GM03348 (cell line): ENCODE results near the gene NR4A1.

Source experiments
- DNase-seq: peaks from one replicate; pipeline ENCODE4 v3.0.0; 2012; ENCODE audit warnings: low spot score

Gene NR4A1

DNA sequence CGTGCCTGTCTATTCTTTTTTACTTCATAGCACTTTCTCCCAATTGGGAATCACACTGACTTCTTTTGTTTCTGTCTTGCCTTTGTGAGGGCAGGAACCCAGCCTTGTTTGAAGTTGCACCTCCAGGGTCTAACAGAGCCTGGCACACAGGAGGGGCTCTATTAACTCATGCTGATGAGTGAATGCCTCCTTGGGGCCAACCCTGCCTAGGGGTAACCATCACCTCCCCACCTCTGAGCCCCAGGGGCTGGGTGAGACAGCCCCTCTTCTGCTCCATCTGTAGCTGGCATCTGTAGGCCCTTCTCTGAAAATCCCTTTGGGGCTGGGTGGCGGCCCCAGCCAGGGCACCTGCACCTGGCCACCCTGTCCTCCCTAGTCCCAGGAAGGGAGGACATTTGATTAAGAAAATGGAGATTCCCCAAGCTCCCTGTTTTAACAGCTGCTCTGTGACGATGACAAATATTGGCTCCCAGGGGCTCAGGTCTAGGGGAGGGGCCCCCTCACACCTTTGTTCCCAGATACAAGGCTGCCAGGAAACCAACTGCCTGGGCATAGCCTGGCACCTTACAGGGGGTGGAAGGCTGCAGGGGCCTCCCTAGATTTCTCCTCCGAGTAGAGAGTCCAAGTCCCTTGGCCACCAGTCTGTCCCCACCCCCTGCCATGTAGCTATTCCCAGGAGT, 32.7 kb upstream of the NR4A1 start:
- no peak for DNase-seq

DNA sequence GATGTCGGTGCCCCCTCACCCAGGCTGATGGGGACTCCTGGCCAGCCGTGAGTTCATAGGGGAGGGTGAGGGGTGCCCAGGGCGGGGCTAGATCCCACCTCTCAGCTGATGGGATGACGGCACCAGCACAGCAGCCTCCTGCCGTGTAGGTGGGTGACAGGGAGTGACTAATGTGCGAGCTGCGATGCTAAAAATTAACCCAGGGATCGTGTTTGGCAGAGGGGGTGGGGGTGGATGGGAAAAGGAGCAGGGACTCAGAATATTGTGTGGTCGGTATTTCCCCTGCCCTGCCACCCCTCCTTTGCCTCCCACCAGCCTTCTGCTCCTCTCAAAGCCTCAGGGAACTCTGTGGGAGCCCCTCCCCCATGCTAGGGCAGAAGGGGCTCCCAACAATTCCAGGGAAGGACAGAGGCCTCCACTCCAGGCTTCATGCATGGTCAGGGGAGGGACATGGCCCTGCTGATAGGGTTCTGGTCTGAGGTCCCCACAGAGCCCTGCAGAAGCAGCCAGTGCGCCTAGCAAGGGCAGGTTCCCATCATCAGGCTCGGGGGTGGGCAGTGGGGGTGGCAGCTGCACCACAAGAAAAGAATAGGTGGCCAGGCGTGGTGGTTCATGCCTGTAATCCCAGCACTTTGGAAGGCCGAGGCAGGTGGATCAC, 32.0 kb upstream of the NR4A1 start:
- DNase-seq: no peak

- DNase-seq: peak; percentile 70
Observed at GRCh38 chr12:52020539-52021336, 30.5 kb upstream of the NR4A1 start.

GRCh38 chr12:52022841-52023181, 28.4 kb upstream of the NR4A1 start:
- DNase-seq: no peak

- peak; percentile 95 for DNase-seq
Observed at GRCh38 chr12:52023182-52023975, 27.9 kb upstream of the NR4A1 start.

DNA sequence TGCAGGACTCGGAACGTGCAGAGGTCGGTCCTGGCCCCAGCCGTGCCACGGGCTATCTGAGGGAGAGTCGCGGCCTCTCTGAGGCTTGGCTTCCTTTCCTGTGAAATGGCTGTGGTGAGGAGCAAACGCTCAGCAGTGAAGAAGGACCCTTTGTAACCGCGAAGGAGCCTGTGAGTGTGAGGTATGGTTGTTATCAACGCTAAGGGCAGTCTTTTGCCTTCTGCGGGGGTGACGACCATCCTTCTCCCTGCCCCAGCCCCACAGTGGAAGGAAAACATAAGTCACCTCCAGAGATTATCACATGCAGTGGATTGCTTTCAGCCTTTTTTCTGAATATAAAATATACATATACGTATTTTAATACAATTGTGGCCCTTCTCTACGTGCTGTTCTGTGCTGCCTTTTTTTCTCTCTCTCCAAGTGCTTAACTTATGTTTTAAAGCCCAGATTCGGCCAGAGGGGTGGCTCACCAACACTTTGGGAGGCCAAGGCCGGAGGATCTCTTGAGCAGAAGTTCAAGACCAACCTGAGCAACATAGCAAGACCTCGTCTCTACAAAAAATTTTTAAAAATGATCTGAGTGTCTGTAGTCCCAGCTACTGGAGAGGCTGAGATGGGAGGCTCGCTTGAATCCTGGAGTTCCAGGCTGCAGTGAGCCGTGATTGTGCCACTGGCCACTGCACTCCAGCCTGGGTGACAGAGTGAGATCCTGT, 27.1 kb upstream of the NR4A1 start:
- no peak for DNase-seq

DNA sequence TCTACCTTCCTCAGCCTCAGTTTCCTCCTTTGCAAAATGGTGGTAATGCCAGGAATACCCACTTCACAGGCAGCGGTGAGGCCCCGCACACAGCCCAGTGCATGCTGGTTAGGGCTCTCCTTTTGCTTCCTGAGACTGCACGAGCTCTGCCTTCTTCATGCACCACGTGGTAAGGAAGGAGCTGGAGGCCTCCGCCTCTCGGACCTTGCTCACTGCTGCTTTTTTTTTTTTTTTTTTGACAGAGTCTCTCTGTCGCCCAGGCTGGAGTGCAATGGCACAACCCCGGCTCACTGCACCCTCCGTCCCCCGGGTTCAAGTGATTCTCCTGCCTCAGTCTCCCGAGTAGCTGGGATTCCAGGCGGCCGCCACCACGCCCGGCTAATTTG, 26.4 kb upstream of the NR4A1 start:
- DNase-seq: no peak

DNA sequence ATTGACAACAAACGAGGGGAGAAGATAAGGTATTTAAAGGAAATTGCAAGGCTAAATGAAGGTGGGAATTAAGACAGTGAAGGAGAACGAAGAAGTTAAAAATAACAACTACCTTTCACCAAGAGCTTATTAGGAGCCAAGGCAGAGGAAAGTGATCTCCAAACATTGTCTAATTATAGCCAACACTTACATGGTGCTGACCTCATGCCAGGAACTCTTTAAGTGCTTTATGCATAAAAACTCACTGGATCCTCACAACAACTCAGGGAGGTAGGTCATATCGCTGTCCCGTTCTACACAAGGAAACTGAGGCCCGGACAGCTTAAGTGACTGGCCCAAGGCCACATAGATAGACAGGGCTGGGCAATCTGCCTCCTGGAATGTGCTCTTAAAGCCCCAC, 25.0 kb upstream of the NR4A1 start:
- DNase-seq: no peak

- no peak for DNase-seq
Observed at GRCh38 chr12:52027085-52027843, 24.0 kb upstream of the NR4A1 start.

DNA sequence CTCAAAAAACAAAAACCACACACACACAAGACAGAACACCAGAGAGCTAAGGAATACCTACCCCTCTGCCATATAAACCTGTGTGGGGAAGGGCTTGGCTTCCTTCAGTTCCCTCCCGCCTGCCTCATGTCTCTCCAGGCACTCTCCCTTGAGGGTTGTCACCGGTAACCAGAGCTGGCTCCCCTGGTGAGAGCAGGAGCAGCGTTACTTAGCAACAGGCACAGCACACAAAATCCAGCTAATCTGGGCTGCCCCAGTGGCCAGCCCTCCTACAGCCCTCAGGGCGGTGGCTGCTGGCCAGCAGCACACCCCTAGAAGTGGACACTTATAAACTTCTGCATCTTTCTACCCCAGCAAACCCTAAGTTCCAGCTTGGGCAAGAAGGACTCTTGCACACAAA, 21.6 kb upstream of the NR4A1 start:
- DNase-seq: no peak

- peak; percentile 55 for DNase-seq
Observed at GRCh38 chr12:52032446-52032803, 18.8 kb upstream of the NR4A1 start.

DNA sequence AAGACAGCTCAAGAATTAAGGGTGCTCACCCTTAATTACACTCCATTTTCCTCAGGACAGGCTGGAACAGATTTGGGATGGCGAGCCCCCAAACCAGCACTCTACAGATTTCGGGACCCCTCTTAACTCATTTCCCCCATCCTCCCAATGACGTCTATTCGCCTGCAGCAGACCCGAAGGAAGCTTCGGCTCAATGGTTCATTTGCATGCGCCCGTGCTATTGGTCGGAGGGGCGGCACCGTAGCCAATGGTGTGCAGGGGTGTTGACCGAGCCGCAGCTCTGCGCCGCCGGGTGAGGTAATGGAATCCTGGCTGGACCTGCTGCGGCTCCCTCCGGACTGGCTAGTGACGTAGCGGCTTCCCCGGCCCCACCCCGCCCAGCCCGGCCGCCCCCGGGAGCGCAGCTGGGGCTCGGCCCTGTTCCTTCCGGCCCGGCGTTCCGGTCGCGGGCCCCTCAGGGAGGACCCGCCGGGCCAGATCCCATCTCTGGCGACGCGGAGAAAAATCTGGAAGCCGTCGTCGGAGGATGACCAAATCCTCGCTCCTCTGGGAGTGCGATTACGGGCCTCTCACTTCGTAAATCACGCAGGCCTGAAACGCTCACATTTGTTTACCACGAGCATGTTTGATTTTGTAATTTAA, 18.3 kb upstream of the NR4A1 start:
- peak; percentile 98 for DNase-seq

DNA sequence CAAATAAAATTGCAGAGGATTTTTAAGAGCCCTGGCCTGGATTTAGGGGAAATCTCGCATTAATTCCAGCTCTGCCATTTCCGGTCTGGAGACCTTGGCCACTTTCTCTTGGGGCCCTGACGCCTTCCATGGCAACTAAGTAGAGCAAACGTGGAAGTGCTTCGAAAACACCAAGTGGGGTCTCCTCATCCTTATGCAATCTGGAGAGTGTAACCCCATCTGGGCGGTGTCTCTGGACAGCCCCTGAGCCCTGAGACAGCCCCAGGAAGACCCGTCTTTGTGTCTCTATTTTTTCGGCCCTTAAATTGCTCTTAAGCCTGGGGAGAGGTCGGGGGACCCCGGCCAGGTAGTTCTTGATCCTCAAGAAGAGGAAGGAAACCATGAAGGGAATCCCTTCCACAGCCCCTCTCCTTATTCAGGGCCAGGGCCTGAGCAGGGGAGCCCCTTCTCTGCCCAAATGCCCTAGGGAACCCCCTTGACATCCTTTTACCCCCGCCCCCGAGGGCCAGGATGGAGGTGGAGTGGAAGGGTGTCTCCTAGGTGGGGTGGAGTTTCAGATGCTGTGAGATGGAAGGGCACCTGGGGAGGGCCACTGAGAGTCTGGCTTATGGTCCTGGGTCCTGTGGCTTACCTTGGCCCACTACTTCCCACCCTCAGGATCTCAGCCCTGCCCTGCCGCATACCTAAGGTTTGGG, 17.6 kb upstream of the NR4A1 start:
- DNase-seq: no peak

- DNase-seq: no peak
Observed at GRCh38 chr12:52035190-52035589, 16.1 kb upstream of the NR4A1 start.

- no peak for DNase-seq
Observed at GRCh38 chr12:52035926-52036325, 15.3 kb upstream of the NR4A1 start.

DNA sequence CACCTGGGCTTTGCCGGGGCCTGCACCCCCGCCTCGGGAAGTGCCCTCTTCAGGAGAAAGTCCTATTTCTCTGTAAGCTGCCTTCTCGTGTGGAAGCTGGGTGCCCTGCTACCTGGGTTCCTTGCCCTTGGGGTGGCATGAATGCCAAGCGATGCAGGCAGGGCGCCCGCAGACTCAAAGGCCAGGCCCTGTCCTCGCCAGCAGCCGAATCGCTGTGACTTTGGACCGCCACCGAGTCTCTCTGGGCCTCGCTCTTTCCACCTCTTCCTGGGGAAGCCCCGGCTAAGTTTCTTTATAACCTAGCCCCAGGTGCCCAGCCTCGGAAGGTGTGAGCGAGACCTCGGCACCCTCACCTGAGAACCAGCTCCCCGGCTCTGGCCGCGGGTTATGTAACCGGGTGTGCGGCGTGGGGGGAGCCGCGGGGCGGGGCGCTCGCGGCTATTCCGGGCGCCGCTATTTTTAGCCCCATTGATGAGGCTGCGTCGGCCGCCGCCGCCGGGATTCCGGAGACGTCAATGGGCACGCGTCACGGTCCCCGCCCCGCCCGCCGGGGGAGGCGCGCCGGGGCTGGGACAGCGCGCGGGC, 14.6 kb upstream of the NR4A1 start:
- DNase-seq: peak; percentile 94

GRCh38 chr12:52037248-52037861, 13.9 kb upstream of the NR4A1 start:
- DNase-seq: peak; percentile 77

GRCh38 chr12:52038447-52038846, 12.8 kb upstream of the NR4A1 start:
- DNase-seq: no peak

GRCh38 chr12:52041035-52041434, 10.2 kb upstream of the NR4A1 start:
- no peak for DNase-seq
